Osteocyte (in vitro differentiated cells): ENCODE results near the gene ABLIM1. TPM values are rescaled to one million over a fixed set of nuclear protein-coding genes. Genes with fewer than 3 reads are reported as not detected.

Experiments
- DNase-seq: peaks from one replicate; pipeline ENCODE4 v3.0.0; 2021; ENCODE audit warnings: mixed read lengths; ENCODE audit not compliant: unreplicated experiment; ENCODE audit errors: extremely low spot score
- H3K27ac Mint-ChIP-seq: one replicate; pipeline ENCODE4 v1.8.0; 2021; ENCODE audit warnings: mild to moderate bottlenecking, mixed read lengths; ENCODE audit not compliant: unreplicated experiment
- H3K27me3 Mint-ChIP-seq: one replicate; pipeline ENCODE4 v1.8.0; 2021; ENCODE audit warnings: mixed read lengths; ENCODE audit not compliant: unreplicated experiment
- H3K36me3 Mint-ChIP-seq: one replicate; pipeline ENCODE4 v1.8.0; 2021; ENCODE audit warnings: mixed read lengths; ENCODE audit not compliant: unreplicated experiment
- H3K4me1 Mint-ChIP-seq: one replicate; pipeline ENCODE4 v1.8.0; 2021; ENCODE audit warnings: mixed read lengths; ENCODE audit not compliant: unreplicated experiment
- H3K4me3 Mint-ChIP-seq: one replicate; pipeline ENCODE4 v1.8.0; 2021; ENCODE audit warnings: mild to moderate bottlenecking, moderate library complexity, mixed read lengths; ENCODE audit not compliant: unreplicated experiment
- H3K9me3 Mint-ChIP-seq: one replicate; pipeline ENCODE4 v1.8.0; 2021; ENCODE audit warnings: mixed read lengths; ENCODE audit not compliant: unreplicated experiment
- CTCF ChIP-seq: fragments of 200-600 bp; sonication (generic); IDR thresholded peaks from 2 replicates; pipeline ENCODE4 v1.5.0; 2021; ENCODE audit warnings: antibody characterized with exemption, mild to moderate bottlenecking, moderate library complexity
- total RNA-seq: library from RNA; stranded (reverse); gene quantifications from 2 replicates; pipeline ENCODE4 v1.2.1, GENCODE V29; 2021

ABLIM1 gene
- total RNA-seq, 1 donor from 2014 or later, result 39.0 TPM

GRCh38 chr10:114550756-114551635 is 107.1 kb downstream of the ABLIM1 start:
- peak; percentile 61 for TF ChIP-seq CTCF
- H3K27ac Mint-ChIP-seq, result no peak overlapping the region
- no peak for DNase-seq

GRCh38 chr10:114548662-114549061 is 109.4 kb downstream of the ABLIM1 start:
- DNase-seq, result no peak
- H3K27me3 Mint-ChIP-seq, result no peaks in the 10 kb centered on the region
- H3K9me3 Mint-ChIP-seq, result no peaks in the 10 kb centered on the region

More at GRCh38 chr10:114550756-114551635, 107.1 kb downstream of the ABLIM1 start:
- Mint-ChIP-seq H3K4me1 (peaks cover 2% of the 10 kb centered on the region), H3K9me3 (no peaks in the 10 kb centered on the region), H3K36me3 (peaks cover under 1% of the 10 kb centered on the region), H3K27me3 (no peaks in the 10 kb centered on the region), H3K4me3 (no peak overlapping the region)

GRCh38 chr10:114547514-114547913 is 110.6 kb downstream of the ABLIM1 start:
- Mint-ChIP-seq H3K36me3 (no peaks in the 10 kb centered on the region), H3K27ac (no peak overlapping the region)

More at GRCh38 chr10:114548662-114549061, 109.4 kb downstream of the ABLIM1 start:
- no peak overlapping the region for H3K27ac Mint-ChIP-seq
- peaks cover 2% of the 10 kb centered on the region for H3K4me1 Mint-ChIP-seq
- no peaks in the 10 kb centered on the region for H3K36me3 Mint-ChIP-seq
- no peak overlapping the region for H3K4me3 Mint-ChIP-seq
- TF ChIP-seq CTCF, result peak; percentile 80

GRCh38 chr10:114547056-114547455 is 111.0 kb downstream of the ABLIM1 start:
- H3K27ac Mint-ChIP-seq, result no peak overlapping the region
- no peaks in the 10 kb centered on the region for H3K36me3 Mint-ChIP-seq
- no peaks in the 10 kb centered on the region for H3K9me3 Mint-ChIP-seq
- no peak for TF ChIP-seq CTCF
- no peak overlapping the region for H3K4me3 Mint-ChIP-seq
- peaks cover 2% of the 10 kb centered on the region for H3K4me1 Mint-ChIP-seq
- H3K27me3 Mint-ChIP-seq, result no peaks in the 10 kb centered on the region
- no peak for DNase-seq

More at GRCh38 chr10:114547514-114547913, 110.6 kb downstream of the ABLIM1 start:
- DNase-seq, result no peak
- H3K4me3 Mint-ChIP-seq, result no peak overlapping the region
- no peaks in the 10 kb centered on the region for H3K27me3 Mint-ChIP-seq
- H3K4me1 Mint-ChIP-seq, result peaks cover 2% of the 10 kb centered on the region
- TF ChIP-seq CTCF, result no peak
- no peaks in the 10 kb centered on the region for H3K9me3 Mint-ChIP-seq

GRCh38 chr10:114545819-114546218 is 112.3 kb downstream of the ABLIM1 start:
- no peak for TF ChIP-seq CTCF
- no peak for DNase-seq
- no peak overlapping the region for H3K4me3 Mint-ChIP-seq
- H3K27ac Mint-ChIP-seq, result no peak overlapping the region
- no peaks in the 10 kb centered on the region for H3K27me3 Mint-ChIP-seq
- H3K9me3 Mint-ChIP-seq, result no peaks in the 10 kb centered on the region
- peaks cover 4% of the 10 kb centered on the region for H3K4me1 Mint-ChIP-seq
- peaks cover 3% of the 10 kb centered on the region for H3K36me3 Mint-ChIP-seq
